ENCODE results near the gene KLHL1.

DNA sequence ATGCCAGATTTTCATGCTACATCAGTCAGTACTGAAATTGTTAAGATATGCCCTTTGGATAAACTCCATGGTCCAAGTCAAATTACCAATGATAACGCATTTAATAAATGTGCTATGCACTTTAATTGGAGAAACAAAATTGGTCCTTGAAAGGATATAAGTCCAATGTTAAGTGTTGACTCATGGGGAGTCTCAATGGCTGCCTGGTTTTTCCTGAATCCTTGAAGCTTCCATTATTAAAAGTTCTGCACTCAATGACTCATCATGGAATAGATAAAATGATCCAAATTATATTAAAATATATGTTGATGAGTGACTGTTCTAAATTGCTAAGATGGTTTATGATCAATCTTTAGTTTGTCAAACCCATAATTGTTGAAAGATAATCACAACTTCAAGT lies 346.7 kb downstream of the KLHL1 start:
- TF ChIP-seq, protein P1, sequence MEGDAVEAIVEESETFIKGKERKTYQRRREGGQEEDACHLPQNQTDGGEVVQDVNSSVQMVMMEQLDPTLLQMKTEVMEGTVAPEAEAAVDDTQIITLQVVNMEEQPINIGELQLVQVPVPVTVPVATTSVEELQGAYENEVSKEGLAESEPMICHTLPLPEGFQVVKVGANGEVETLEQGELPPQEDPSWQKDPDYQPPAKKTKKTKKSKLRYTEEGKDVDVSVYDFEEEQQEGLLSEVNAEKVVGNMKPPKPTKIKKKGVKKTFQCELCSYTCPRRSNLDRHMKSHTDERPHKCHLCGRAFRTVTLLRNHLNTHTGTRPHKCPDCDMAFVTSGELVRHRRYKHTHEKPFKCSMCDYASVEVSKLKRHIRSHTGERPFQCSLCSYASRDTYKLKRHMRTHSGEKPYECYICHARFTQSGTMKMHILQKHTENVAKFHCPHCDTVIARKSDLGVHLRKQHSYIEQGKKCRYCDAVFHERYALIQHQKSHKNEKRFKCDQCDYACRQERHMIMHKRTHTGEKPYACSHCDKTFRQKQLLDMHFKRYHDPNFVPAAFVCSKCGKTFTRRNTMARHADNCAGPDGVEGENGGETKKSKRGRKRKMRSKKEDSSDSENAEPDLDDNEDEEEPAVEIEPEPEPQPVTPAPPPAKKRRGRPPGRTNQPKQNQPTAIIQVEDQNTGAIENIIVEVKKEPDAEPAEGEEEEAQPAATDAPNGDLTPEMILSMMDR (IDR thresholded peaks at IDR 0.05; ENCODE audit: insufficient read depth, low read length) = no peak
- no peak for TF ChIP-seq GABPA (IDR thresholded peaks at IDR 0.05; ENCODE audit: low read depth)
